IPS-NIHi11 (cell line): Measurements from ENCODE around the gene ELAPOR2.
"Not testable (repeated sequence)": the region's sequence is repeated elsewhere in the genome, so short reads cannot be mapped to it uniquely, and the experiment has no call there.

Experiments used
- DNase-seq: peaks from one replicate; pipeline ENCODE4 v3.0.0; 2012; ENCODE audit warnings: mixed read lengths, low spot score

Gene ELAPOR2

GRCh38 chr7:87059525-87060287 lies at the start of gene ELAPOR2:
Gene ELAPOR2, minus strand, starts transcription at chr7:87059654. Its CDS starts 141 bp downstream, at chr7:87059513.
- peak; percentile 92 for DNase-seq

GRCh38 chr7:87107949-87108776 lies 48.7 kb upstream of the ELAPOR2 start:
- no peak for DNase-seq

- no peak for DNase-seq
Observed at GRCh38 chr7:87106974-87107612, 47.6 kb upstream of the ELAPOR2 start.

- no peak for DNase-seq
Observed at GRCh38 chr7:87105401-87105800, 45.9 kb upstream of the ELAPOR2 start.

GRCh38 chr7:87100326-87100725 lies 40.9 kb upstream of the ELAPOR2 start:
- DNase-seq, result no peak

- DNase-seq, result not testable (repeated sequence)
Observed at GRCh38 chr7:87097375-87097774, 37.9 kb upstream of the ELAPOR2 start.

- DNase-seq, result no peak
Observed at GRCh38 chr7:87094322-87094721, 34.9 kb upstream of the ELAPOR2 start.

- no peak for DNase-seq
Observed at GRCh38 chr7:87092568-87093091, 33.2 kb upstream of the ELAPOR2 start.

GRCh38 chr7:87091487-87092066 lies 32.1 kb upstream of the ELAPOR2 start:
- DNase-seq, result no peak

- DNase-seq, result no peak
Observed at GRCh38 chr7:87083865-87084519, 24.5 kb upstream of the ELAPOR2 start.

- DNase-seq, result no peak
Observed at GRCh38 chr7:87082675-87083074, 23.2 kb upstream of the ELAPOR2 start.

GRCh38 chr7:87075671-87076404 lies 16.4 kb upstream of the ELAPOR2 start:
- no peak for DNase-seq

GRCh38 chr7:87067788-87068187 lies 8.3 kb upstream of the ELAPOR2 start:
- no peak for DNase-seq

GRCh38 chr7:87060288-87060537 lies 759 bp upstream of the ELAPOR2 start:
- no peak for DNase-seq

GRCh38 chr7:87058744-87059524 lies 520 bp downstream of the ELAPOR2 start:
- peak; percentile 6 for DNase-seq

- no peak for DNase-seq
Observed at GRCh38 chr7:87057210-87057609, 2.2 kb downstream of the ELAPOR2 start.

- no peak for DNase-seq
Observed at GRCh38 chr7:87056346-87056745, 3.1 kb downstream of the ELAPOR2 start.

GRCh38 chr7:87048839-87049238 lies 10.6 kb downstream of the ELAPOR2 start:
- no peak for DNase-seq

- no peak for DNase-seq
Observed at GRCh38 chr7:87046456-87046855, 13.0 kb downstream of the ELAPOR2 start.

GRCh38 chr7:87044713-87045112 lies 14.7 kb downstream of the ELAPOR2 start:
- DNase-seq, result not testable (repeated sequence)
